NCI-H2029 (cell line): ENCODE data around the gene ID4.
A peak's percentile ranks its signal among the peaks of the same experiment; 100 is the strongest.

Experiments
- DNase-seq: peaks from one replicate; lab custom pipeline; 2025; lab: John Stamatoyannopoulos, UW

Gene ID4

GRCh38 chr6:19860235-19860877, 23.2 kb downstream of the ID4 start:
- DNase-seq: peak; percentile 87

GRCh38 chr6:19864285-19864684, 27.1 kb downstream of the ID4 start:
- peak; percentile 48 for DNase-seq

- peak; percentile 54 for DNase-seq
Measured at GRCh38 chr6:19865178-19865577, 28.0 kb downstream of the ID4 start.

- no peak for DNase-seq
Measured at GRCh38 chr6:19866173-19866984, 29.2 kb downstream of the ID4 start.

GRCh38 chr6:19866985-19867627, 29.9 kb downstream of the ID4 start:
- no peak for DNase-seq

GRCh38 chr6:19869464-19869863, 32.3 kb downstream of the ID4 start:
- DNase-seq: no peak

- DNase-seq: no peak
Measured at GRCh38 chr6:19870322-19870721, 33.2 kb downstream of the ID4 start.

- no peak for DNase-seq
Measured at GRCh38 chr6:19873031-19873430, 35.9 kb downstream of the ID4 start.

GRCh38 chr6:19876672-19877071, 39.5 kb downstream of the ID4 start:
- DNase-seq: no peak

GRCh38 chr6:19879663-19880062, 42.5 kb downstream of the ID4 start:
- peak; percentile 94 for DNase-seq

- DNase-seq: peak; percentile 80
Measured at GRCh38 chr6:19880066-19880465, 42.9 kb downstream of the ID4 start.

- no peak for DNase-seq
Measured at GRCh38 chr6:19891451-19891850, 54.3 kb downstream of the ID4 start.
